ENCODE results near the gene LRRC4C. TPM values are rescaled to one million over a fixed set of nuclear protein-coding genes. Genes with fewer than 3 reads are reported as not detected.

The LRRC4C gene
- total RNA-seq, 3 donors from 2014 or later (not counting 1 experiment from before 2014, with no cell fraction given) = not detected

DNA sequence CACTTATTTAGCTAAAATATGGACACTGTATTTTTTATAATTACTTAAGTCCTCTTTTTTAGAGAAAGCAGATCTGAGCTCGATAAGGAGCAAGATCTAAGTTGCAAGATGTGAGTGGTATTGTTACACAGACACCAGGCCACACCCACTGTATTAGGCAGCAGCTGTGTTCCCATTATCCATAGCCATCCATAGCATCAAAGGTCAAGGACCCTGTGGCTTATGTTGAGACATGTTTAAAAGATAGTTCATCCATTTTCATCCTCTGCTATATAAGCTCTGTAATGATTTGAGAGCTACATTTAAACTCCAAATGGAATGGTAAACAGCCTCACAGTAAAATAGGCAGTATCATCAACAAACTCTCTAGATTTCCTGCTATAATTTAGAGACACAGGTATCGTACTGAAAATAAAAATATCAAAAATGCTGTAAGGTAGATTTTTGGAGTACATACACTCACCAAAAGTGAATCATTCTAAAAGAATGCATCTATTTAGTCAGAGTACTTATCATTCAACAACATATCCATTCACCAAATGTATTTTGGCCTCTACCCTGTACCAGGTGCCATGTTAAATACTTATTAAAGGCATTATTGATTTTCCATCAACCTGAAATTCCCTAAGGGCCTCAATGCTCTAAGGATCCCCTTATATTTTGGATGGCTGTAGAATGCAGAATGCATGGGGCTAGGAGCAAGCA, 574.0 kb downstream of the LRRC4C start:
- Mint-ChIP-seq H3K27me3 (ENCODE audit: low read depth in 2 of 2) (no peaks in the 10 kb centered on the region), H3K36me3 (peaks cover 10% of the 10 kb centered on the region), H3K9me3 (peaks cover 9 to 11% of the 10 kb centered on the region in 2 donors), H3K27ac (no peak overlapping the region), H3K4me1 (no peaks in the 10 kb centered on the region), H3K4me3 (no peak overlapping the region)
- Histone ChIP-seq H3K4me3 (ENCODE audit: low read length) (no peak overlapping the region), H3K36me3 (ENCODE audit: control insufficient read depth, insufficient read depth, low read length) (no peaks in the 10 kb centered on the region), H3K4me1 (ENCODE audit: control insufficient read depth, insufficient read depth, low read length) (no peaks in the 10 kb centered on the region), H3K27ac (ENCODE audit: low read length) (no peak overlapping the region), H3K9me3 (ENCODE audit: control insufficient read depth, insufficient read depth, low read length) (no peaks in the 10 kb centered on the region), H3K27me3 (ENCODE audit: control insufficient read depth, insufficient read depth, low read length) (no peaks in the 10 kb centered on the region)
- ATAC-seq (no peak), DNase-seq (no peak)
- intact Hi-C loops (cut with micrococcal nuclease) = loop anchor here (10.0 kb wide), 1 partner anchor 59 kb away; no protein-coding TSS in a partner anchor
- no CpG with 5 or more reads among the region's 2 CpGs for WGBS (ENCODE audit: insufficient coverage)
- TF ChIP-seq CTCF (IDR thresholded peaks at IDR 0.05) = no peak

GRCh38 chr11:40882301-40882700, 577.2 kb downstream of the LRRC4C start:
- Histone ChIP-seq H3K9me3 (ENCODE audit: control insufficient read depth, insufficient read depth, low read length) (no peaks in the 10 kb centered on the region), H3K27ac (ENCODE audit: low read length) (no peak overlapping the region), H3K36me3 (ENCODE audit: control insufficient read depth, insufficient read depth, low read length) (no peaks in the 10 kb centered on the region), H3K4me1 (ENCODE audit: control insufficient read depth, insufficient read depth, low read length) (no peaks in the 10 kb centered on the region), H3K27me3 (ENCODE audit: control insufficient read depth, insufficient read depth, low read length) (no peaks in the 10 kb centered on the region), H3K4me3 (ENCODE audit: low read length) (no peak overlapping the region)
- Mint-ChIP-seq H3K4me3 (no peak overlapping the region), H3K9me3 (peaks cover 12 to 14% of the 10 kb centered on the region in 2 donors), H3K36me3 (peaks cover 9% of the 10 kb centered on the region), H3K4me1 (no peaks in the 10 kb centered on the region), H3K27ac (no peak overlapping the region), H3K27me3 (ENCODE audit: low read depth in 2 of 2) (no peaks in the 10 kb centered on the region)
- WGBS (ENCODE audit: insufficient coverage) = 79% methylated on average over 3 of the region's 3 CpGs
- no peak for DNase-seq
- no peak for TF ChIP-seq CTCF (IDR thresholded peaks at IDR 0.05)
- ATAC-seq = no peak
- intact Hi-C loops (cut with micrococcal nuclease) = loop anchor here (10.0 kb wide), 1 partner anchor 62 kb away; no protein-coding TSS in a partner anchor

GRCh38 chr11:40879911-40880310, 579.5 kb downstream of the LRRC4C start:
- peaks cover 9% of the 10 kb centered on the region for H3K36me3 Mint-ChIP-seq
- Histone ChIP-seq H3K9me3 (ENCODE audit: control insufficient read depth, insufficient read depth, low read length) (peaks cover 10% of the 10 kb centered on the region), H3K27me3 (ENCODE audit: control insufficient read depth, insufficient read depth, low read length) (no peaks in the 10 kb centered on the region), H3K36me3 (ENCODE audit: control insufficient read depth, insufficient read depth, low read length) (no peaks in the 10 kb centered on the region), H3K27ac (ENCODE audit: low read length) (no peak overlapping the region), H3K4me1 (ENCODE audit: control insufficient read depth, insufficient read depth, low read length) (no peaks in the 10 kb centered on the region), H3K4me3 (ENCODE audit: low read length) (no peak overlapping the region)
- intact Hi-C loops (cut with micrococcal nuclease) = loop anchor here (10.0 kb wide), 1 partner anchor 65 kb away; no protein-coding TSS in a partner anchor
- DNase-seq (no peak), ATAC-seq (no peak)
- H3K27me3 Mint-ChIP-seq (ENCODE audit: low read depth in 2 of 2) = no peaks in the 10 kb centered on the region
- whole genome bisulfite sequencing (ENCODE audit: insufficient coverage) = 79% methylated on average over 5 of the region's 6 CpGs
- TF ChIP-seq CTCF (IDR thresholded peaks at IDR 0.05) = no peak
- H3K9me3 Mint-ChIP-seq = peaks cover 13 to 14% of the 10 kb centered on the region in 2 donors
- H3K27ac Mint-ChIP-seq = no peak overlapping the region
- no peak overlapping the region for H3K4me3 Mint-ChIP-seq
- H3K4me1 Mint-ChIP-seq = no peaks in the 10 kb centered on the region

Measured in natural killer cell (primary cell).